Medulla oblongata (tissue), 1 donor: Measurements from ENCODE around the gene DNAH7.

ENCODE experiments used
- DNase-seq: peaks from one replicate; pipeline ENCODE4 v3.0.0-alpha.2; 2015; ENCODE audit errors: extremely low spot score

The DNAH7 gene

GRCh38 chr2:195813421-195813820 lies 255.2 kb downstream of the DNAH7 start:
- no peak for DNase-seq

DNA sequence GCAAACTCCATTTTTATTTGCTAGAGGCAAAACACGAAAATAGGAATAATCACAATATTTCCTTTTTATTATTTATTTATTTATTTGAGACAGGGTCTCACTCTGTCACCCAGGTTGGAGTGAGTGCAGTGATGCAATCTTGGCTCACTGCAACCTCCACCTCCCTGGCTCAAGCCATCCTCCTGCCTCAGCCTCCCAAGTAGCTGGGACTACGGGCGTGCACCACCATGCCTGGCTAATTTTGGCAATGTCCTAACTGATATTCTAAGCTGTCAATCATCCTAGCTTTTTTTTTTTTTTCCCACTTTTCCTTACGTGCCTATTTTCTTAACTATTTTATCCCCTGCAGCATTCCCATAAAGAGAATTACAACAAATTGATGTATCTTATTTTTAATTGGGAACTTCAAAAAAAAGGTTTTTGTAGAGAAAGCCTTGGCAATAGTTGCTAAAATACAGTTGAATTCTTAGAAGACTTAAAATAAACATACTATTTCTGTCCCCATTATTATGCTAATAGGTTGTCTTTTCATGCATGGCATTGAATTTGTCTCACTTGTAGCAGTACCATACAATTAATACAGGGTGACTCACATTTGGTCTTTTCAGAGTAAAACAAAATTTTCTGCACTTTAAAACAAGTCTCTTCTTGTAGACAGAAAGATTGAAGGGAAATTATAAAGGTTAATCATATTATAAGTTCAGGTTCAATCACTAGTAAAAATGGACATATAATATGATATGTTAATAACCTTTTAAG lies 258.1 kb downstream of the DNAH7 start:
- DNase-seq = no peak

DNA sequence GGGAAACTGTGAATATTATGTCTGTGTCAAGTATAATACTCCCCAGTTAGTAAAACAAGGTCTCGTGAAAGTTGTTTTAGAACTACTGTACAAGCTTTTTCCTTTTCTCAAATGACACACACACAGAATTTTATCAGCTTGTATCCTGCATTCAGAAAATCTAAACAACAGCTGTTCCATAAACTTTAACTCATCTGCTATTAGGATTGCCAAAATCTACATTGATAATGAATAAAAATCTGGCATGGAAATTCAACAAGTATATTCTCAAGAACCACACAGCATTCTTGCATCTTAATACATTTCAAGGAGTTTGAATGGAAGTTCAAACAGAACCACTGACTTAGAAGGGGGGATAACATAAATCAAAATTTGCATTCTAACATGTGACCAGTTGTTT lies 260.4 kb downstream of the DNAH7 start:
- DNase-seq = no peak

DNA sequence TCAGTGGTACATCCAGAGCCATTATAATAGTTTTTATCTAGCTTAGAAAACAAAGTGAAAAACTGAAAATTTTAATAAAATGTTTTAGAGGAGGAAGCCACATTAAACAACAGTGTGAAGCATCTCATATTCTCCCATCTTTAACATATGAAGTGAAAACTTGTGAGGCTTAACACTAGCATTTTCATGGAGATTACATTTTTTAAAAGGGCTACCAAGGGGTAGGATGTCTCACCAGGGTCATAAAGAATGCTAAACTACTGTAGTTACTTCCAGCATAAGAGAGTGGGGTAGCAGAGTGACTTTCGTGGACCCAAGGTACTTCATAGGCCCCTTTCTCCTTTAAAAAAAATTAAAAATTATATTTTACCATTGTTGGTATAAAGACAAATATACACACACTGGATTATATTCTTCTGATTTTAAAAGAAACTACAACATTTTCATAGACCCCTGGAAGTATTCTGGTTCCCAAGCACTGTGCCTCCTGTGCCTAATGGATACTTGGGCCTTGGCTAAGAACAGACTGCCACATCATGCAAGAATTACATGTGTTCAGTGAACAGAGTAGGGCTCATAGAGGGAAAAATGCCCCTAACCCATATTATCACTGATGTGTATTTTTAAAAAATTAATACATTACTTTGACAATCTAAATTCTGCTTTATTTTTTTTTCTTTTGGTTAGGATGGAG lies 263.2 kb downstream of the DNAH7 start:
- DNase-seq = no peak

DNA sequence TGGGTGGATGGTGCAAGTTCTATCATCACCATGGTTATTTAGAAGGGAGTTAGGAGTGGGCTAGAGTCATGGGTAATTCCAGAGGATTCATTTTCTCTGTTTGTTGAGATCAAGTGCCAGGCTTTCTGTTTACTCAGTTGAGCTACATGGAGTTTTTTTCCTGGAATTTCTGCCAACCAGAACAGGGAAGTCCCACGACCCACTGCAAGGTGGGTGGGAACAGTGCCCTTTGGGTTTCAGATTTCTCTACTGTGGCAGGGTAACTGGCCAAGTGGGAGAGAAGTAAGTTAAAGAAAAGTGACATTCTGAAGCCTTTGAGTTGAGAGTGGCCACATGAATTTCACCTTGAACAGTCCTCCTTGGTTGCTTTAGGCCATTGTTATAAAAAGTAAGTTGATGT lies 272.8 kb downstream of the DNAH7 start:
- no peak for DNase-seq

GRCh38 chr2:195793881-195794280 lies 274.8 kb downstream of the DNAH7 start:
- DNase-seq = no peak

DNA sequence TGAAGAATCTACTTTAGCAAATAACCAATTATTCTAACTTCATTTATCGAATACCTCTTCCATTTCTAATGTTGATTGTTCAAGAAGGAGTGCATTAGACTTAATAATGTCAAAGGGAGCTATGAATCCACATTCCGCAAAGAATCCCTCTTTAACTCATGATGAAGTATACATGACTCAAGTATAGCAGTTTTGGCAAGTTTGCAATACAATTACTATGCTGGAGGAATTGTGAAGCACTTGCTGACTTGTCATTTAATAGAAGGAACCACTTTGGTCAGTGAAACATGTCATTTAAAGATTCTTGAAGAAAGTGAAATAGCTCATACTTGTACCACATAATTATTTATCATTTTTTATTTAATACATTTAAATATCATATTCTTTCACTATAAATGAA lies 286.5 kb downstream of the DNAH7 start:
- DNase-seq = no peak

GRCh38 chr2:195779491-195779890 lies 289.1 kb downstream of the DNAH7 start:
- no peak for DNase-seq

DNA sequence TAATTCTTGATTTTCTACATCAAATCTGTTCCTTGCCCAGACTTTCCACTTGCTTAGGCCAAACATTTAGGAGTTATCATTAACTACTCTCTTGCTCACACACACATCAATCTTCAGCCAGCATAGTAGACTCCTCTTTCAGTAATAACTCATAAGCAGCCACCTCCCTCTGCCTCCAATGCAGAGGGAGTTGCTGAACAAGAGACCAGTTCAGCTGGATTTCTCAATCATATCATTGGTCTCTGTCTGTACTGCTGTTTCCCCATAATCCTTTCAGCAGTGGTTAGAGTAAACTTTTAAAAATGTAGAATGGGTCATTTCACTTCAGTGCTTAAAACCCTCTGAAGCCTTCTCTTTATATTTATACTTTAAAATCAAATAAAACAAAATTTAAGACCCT lies 298.7 kb downstream of the DNAH7 start:
- DNase-seq = no peak

DNA sequence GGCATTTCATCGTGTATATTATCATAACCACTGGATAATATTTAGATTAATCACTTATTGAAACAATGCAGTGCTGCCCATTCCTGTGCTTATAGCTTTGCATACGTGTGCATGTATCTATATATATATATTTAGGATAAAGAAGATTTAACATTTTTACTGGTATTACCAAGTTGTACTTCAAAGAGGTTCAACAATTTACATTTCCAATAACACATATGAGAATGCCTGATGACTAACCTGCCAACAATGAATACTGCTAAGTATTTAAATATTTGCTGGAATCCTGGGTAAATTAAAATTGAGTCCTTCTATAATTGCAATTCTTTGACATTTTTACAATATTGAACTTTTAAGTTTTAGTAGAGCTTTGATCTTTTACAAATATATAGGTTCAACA lies 300.2 kb downstream of the DNAH7 start:
- DNase-seq = no peak

DNA sequence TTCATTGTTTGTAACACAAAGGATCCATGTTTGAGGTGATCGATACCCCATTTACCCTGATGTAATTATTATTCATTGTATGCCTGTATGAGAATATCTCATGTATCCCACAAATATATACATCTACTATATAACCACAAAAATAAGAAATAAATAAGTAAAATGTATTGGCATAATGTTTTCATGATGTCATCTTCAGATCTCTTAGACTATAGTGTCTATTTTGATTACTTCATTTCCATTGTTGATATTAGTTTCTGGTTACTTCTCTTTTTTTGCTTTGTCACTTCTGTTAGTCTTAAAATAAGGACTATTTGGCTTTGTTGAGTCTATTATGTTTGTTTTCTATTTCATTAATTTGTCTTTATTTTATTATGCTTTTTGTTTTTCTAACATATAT lies 301.9 kb downstream of the DNAH7 start:
- DNase-seq = no peak

GRCh38 chr2:195763866-195764265 lies 304.8 kb downstream of the DNAH7 start:
- DNase-seq = no peak

DNA sequence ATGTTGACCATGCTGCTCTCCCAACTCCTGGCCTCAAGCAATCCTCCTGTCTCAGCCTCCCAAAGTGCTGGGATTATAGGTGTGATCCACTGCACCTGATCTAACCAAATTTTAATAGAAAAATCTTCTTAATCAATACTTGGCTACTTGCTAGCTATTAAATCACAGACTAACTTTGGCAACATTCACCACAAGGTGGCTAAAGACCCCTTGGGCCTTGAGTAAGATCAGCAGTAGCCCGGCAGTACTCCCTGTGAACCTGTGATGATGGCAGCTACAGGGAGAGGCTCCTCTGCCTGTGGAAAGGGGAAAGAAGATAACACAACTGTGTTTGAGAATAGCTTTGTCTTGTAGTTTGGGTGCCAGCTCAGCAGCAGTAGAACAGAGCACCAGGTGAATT lies 308.8 kb downstream of the DNAH7 start:
- no peak for DNase-seq

GRCh38 chr2:195758846-195759245 lies 309.8 kb downstream of the DNAH7 start:
- DNase-seq = no peak

- DNase-seq = no peak
Observed at GRCh38 chr2:195756218-195756942, 312.3 kb downstream of the DNAH7 start.

GRCh38 chr2:195741191-195741590 lies 327.4 kb downstream of the DNAH7 start:
- no peak for DNase-seq

DNA sequence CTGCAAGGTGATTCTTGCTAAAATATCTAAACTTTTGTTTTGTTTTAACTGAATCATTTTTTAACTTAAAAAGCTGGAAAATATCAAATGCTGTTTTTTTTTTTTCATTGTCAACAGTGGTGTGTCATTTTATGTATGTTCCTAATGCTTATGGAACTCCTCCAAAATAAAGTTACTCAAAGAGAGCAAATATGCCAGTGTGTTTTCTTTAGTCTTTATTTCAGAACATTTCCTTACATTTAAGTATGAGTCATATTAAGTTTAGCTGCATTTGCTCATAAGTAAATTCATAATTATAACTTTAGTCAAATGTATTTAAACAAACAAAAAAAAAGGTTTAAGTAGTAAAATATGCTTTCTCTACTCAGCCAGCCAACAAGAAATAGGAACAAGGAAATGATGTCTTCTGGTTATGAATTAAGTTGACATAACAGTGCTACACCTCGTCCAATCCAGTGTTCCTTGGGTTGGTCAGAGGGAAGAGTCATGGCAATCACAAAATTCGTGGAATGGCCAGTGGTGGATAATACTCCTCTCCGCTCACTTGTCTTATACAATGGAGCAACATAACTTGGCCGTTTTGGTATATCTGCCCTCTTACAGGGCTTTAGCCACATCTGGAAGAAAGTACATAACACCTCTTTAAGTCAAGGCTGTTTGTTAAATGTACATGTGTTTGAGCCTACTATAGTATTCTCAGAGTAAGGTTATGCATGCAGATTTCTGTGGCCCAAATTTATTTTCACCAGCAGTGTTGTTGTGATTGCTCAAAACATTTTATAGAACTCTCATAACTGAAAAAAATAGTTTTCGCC lies 330.9 kb downstream of the DNAH7 start:
- no peak for DNase-seq

DNA sequence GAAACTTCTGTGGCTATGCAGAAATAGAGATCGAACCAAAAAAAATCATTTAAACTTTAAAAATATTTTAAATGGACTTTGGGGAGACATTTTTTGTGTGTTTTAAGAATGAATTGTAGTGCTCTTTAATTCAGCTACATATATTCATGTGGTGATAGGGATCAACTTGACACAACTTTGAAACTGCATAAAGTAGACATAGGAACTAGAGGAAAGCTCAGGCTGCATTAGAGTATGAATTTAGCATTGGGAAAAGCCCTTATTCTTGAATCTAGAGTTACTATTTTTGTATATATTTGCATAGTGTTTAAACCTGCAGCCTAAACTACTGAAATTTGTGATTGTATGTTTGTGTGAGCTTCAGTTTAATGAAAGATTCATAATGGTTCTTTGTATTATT lies 333.3 kb downstream of the DNAH7 start:
- no peak for DNase-seq

DNA sequence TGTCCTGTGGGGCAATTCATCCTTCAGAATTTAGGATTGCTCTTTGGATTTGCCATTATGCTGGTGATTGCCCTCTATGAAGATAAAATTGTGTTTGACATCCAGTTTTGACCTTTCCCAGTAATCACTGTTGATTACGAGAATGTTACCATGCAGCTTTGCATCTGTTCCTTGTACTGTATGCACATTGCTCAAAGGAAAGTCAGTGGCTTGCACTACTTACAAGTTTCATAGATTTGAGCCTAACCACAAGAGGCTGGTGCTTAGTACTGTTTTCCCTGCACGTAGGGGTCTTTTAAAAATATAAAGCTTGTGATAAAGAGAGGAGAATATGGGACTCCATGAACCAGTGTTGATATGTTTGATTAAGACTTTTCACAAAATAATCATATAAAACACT lies 333.7 kb downstream of the DNAH7 start:
- no peak for DNase-seq

- no peak for DNase-seq
Observed at GRCh38 chr2:195734395-195734794, 334.2 kb downstream of the DNAH7 start.

GRCh38 chr2:195733831-195734230 lies 334.8 kb downstream of the DNAH7 start:
- no peak for DNase-seq

DNA sequence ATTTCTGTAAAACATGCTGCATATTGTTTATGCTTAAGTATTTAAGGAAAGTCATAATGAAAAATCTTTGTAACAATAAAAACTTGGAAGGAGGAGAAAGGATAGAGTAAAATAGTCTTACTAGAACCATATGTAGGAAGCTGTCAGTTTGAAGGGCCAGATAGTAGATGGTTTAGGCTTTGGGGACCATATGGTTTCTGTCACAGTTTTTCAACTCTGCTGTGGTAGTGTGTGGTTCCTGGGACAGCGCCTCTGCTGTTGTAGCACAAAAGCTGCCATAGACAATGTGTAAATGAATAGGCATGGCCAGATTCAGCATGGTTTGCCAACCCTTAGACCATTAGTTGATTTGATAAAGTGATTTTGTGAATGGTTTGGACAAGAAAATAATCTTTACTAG lies 336.1 kb downstream of the DNAH7 start:
- no peak for DNase-seq
